Stomach smooth muscle (tissue), 2 donors: Measurements from ENCODE around the gene MTHFD1L.

Experiments used
- H3K27ac ChIP-seq: one replicate; pipeline ENCODE4 v1.7.0; 2013; ENCODE audit warnings: mild to moderate bottlenecking, low read length, inconsistent platforms
- H3K27me3 ChIP-seq, 2 donors: one replicate each; pipeline ENCODE4 v1.7.0; 2013; ENCODE audit warnings: low read length in 2 of 2; ENCODE audit not compliant: insufficient read depth in 2 of 2, control insufficient read depth in 1 of 2
- H3K36me3 ChIP-seq, 2 donors: one replicate each; pipeline ENCODE4 v1.7.0; 2013; ENCODE audit warnings: low read length in 2 of 2; ENCODE audit not compliant: control insufficient read depth in 2 of 2, insufficient read depth in 2 of 2
- H3K4me1 ChIP-seq: one replicate; pipeline ENCODE4 v1.7.0; 2013; ENCODE audit warnings: low read length; ENCODE audit not compliant: control insufficient read depth, insufficient read depth
- H3K4me3 ChIP-seq, 2 donors: one replicate each; pipeline ENCODE4 v1.7.0; 2013; ENCODE audit warnings: low read length in 2 of 2
- H3K9ac ChIP-seq, 2 donors: one replicate each; pipeline ENCODE4 v1.7.0; 2013; ENCODE audit warnings: low read length in 2 of 2, mild to moderate bottlenecking in 1 of 2
- H3K9me3 ChIP-seq, 2 donors: one replicate each; pipeline ENCODE4 v1.7.0; 2013; ENCODE audit warnings: low read length in 2 of 2; ENCODE audit not compliant: control insufficient read depth in 2 of 2
- donor health status: healthy.
- donor health status: Pancreatic carcinoma.

MTHFD1L gene

DNA sequence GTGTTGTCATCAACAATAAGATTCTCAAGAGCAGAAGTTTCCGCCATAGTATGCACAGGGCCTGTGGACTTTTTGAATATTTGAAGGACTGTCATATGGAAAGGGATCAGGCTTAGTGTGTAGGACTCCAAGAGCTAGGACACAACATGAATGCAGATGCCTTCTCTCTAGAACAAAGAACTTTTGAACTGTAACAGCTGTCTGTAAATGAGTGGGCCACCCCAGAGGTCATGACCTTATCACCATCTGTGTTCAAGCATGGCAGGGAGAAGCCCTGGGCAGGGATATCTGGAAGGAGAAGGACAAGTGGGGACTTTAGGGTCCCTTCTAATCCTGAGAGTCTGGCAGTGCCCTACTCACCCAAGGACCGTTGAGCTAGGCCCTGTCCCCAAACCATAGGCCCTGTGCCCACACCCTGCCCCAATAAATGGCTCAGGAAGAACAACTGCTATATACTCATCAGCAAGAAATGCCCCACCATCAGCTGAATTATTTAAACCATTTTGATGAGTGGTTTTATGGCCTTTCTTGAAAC is 70.6 kb downstream of the MTHFD1L start:
- H3K27ac ChIP-seq, result no peak overlapping the region

GRCh38 chr6:150937132-150937906 is 71.8 kb downstream of the MTHFD1L start:
- no peak overlapping the region for H3K4me3 ChIP-seq
- H3K9me3 ChIP-seq, result no peaks in the 10 kb centered on the region
- no peak overlapping the region for H3K27ac ChIP-seq
- H3K4me1 ChIP-seq, result no peaks in the 10 kb centered on the region
- no peaks in the 10 kb centered on the region for H3K27me3 ChIP-seq
- no peak overlapping the region for H3K9ac ChIP-seq
- peaks cover 2 to 5% of the 10 kb centered on the region in 2 donors for H3K36me3 ChIP-seq

More for the DNA sequence above, 70.6 kb downstream of the MTHFD1L start:
- Histone ChIP-seq H3K4me1 (no peaks in the 10 kb centered on the region), H3K4me3 (no peak overlapping the region), H3K36me3 (peaks cover 2 to 5% of the 10 kb centered on the region in 2 donors), H3K9ac (no peak overlapping the region), H3K9me3 (no peaks in the 10 kb centered on the region), H3K27me3 (no peaks in the 10 kb centered on the region)

GRCh38 chr6:150939399-150939798 is 73.9 kb downstream of the MTHFD1L start:
- no peak overlapping the region for H3K4me3 ChIP-seq
- H3K9me3 ChIP-seq, result no peaks in the 10 kb centered on the region
- no peak overlapping the region for H3K9ac ChIP-seq
- H3K36me3 ChIP-seq, result peaks cover 2 to 5% of the 10 kb centered on the region in 2 donors
- no peaks in the 10 kb centered on the region for H3K27me3 ChIP-seq
- no peaks in the 10 kb centered on the region for H3K4me1 ChIP-seq
- H3K27ac ChIP-seq, result no peak overlapping the region

GRCh38 chr6:150940941-150941340 is 75.4 kb downstream of the MTHFD1L start:
- Histone ChIP-seq H3K36me3 (peaks cover 3 to 5% of the 10 kb centered on the region in 2 donors), H3K9ac (no peak overlapping the region), H3K27me3 (no peaks in the 10 kb centered on the region), H3K27ac (no peak overlapping the region), H3K4me1 (no peaks in the 10 kb centered on the region), H3K9me3 (no peaks in the 10 kb centered on the region), H3K4me3 (no peak overlapping the region)

DNA sequence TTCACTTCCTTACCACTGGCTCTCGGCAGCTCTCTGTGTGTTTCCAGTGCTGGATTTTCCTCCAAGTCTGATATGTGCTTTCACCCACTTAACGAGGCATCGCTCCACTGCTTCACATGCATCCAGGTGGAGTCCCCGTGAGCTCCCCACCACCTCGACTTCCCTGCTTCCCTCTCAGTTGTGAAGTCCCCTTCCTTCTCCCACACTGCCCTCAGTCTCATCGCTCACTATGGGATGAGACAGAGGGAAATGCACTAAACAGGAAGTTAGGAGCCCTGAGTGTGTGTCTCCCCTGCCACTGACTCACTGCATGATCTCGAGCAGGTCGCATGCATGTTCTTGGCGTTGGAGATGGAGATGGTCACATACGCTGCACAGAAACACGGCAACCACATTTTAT is 84.0 kb downstream of the MTHFD1L start:
- Histone ChIP-seq H3K4me1 (no peaks in the 10 kb centered on the region), H3K36me3 (peaks cover 7 to 14% of the 10 kb centered on the region in 2 donors), H3K9ac (no peak overlapping the region), H3K27ac (no peak overlapping the region), H3K27me3 (no peaks in the 10 kb centered on the region), H3K4me3 (no peak overlapping the region), H3K9me3 (no peaks in the 10 kb centered on the region)

DNA sequence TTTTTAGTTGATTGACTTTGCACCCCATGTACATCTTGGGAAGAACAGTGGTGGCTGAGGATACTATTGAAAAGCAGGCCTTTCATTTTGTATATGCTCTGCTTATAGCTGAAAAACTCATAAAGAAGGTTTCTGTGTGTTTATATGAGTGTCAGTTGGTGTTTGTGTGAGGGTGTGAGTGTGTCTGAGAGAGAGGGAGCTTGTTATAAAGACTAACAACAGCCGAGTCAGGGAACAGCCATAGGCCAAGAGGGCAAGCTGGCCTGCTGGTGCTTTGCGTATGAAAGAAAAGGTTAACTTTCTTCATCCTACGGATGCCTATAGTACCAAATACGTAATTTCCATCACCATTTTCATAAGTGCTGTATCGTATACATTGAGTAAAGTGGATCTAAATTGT is 88.3 kb downstream of the MTHFD1L start:
- Histone ChIP-seq H3K27ac (no peak overlapping the region), H3K9ac (peak overlapping the region in 1 of 2 donors; percentile 2), H3K36me3 (peaks cover 7 to 14% of the 10 kb centered on the region in 2 donors), H3K27me3 (no peaks in the 10 kb centered on the region), H3K4me1 (no peaks in the 10 kb centered on the region), H3K4me3 (no peak overlapping the region), H3K9me3 (no peaks in the 10 kb centered on the region)

- Histone ChIP-seq H3K4me1 (no peaks in the 10 kb centered on the region), H3K36me3 (peaks cover 2 to 3% of the 10 kb centered on the region in 2 donors), H3K4me3 (no peak overlapping the region), H3K27me3 (no peaks in the 10 kb centered on the region), H3K27ac (no peak overlapping the region), H3K9me3 (no peaks in the 10 kb centered on the region), H3K9ac (no peak overlapping the region)
Observed at GRCh38 chr6:150959166-150959565, 93.7 kb downstream of the MTHFD1L start.

- Histone ChIP-seq H3K36me3 (peaks cover 3% of the 10 kb centered on the region in 2 donors), H3K27ac (no peak overlapping the region), H3K27me3 (no peaks in the 10 kb centered on the region), H3K9me3 (no peaks in the 10 kb centered on the region), H3K4me1 (no peaks in the 10 kb centered on the region), H3K4me3 (no peak overlapping the region), H3K9ac (no peak overlapping the region)
Observed at GRCh38 chr6:150962436-150962835, 96.9 kb downstream of the MTHFD1L start.

- Histone ChIP-seq H3K27me3 (no peaks in the 10 kb centered on the region), H3K27ac (no peak overlapping the region), H3K36me3 (peaks cover 3% of the 10 kb centered on the region in 2 donors), H3K9me3 (no peaks in the 10 kb centered on the region), H3K4me1 (no peaks in the 10 kb centered on the region), H3K9ac (no peak overlapping the region), H3K4me3 (no peak overlapping the region)
Observed at GRCh38 chr6:150964765-150965164, 99.3 kb downstream of the MTHFD1L start.

- Histone ChIP-seq H3K4me1 (no peaks in the 10 kb centered on the region), H3K9ac (no peak overlapping the region), H3K36me3 (peaks cover 3% of the 10 kb centered on the region in 2 donors), H3K27ac (no peak overlapping the region), H3K9me3 (no peaks in the 10 kb centered on the region), H3K4me3 (no peak overlapping the region), H3K27me3 (no peaks in the 10 kb centered on the region)
Observed at GRCh38 chr6:150966786-150967185, 101.3 kb downstream of the MTHFD1L start.

DNA sequence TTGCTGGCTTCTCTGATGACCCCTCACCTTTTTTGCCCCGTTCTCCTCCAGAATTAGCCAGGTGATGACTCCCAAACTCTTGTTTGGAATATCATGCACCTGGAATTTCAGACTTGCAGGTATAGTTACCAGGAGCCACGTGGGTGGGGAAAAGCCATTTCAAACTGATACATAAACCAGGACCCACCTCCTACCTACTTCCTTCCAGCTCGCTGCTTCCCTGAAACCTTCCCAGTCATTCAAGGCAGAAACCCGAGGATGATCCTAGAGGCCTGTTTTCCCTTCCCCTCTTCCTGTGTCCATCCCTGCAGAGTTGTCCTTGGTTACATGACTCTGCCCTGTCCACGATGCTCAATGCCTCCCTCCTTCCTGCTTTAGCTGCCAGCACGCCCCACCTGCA is 101.9 kb downstream of the MTHFD1L start:
- H3K4me3 ChIP-seq, result no peak overlapping the region
- no peak overlapping the region for H3K9ac ChIP-seq
- H3K27me3 ChIP-seq, result no peaks in the 10 kb centered on the region
- peaks cover 3 to 8% of the 10 kb centered on the region in 2 donors for H3K36me3 ChIP-seq
- H3K4me1 ChIP-seq, result no peaks in the 10 kb centered on the region
- no peak overlapping the region for H3K27ac ChIP-seq
- no peaks in the 10 kb centered on the region for H3K9me3 ChIP-seq
